ENCODE data around the gene USP10. TPM values are rescaled to one million over a fixed set of nuclear protein-coding genes. Genes with fewer than 3 reads are reported as not detected.
A peak's percentile ranks its signal among the peaks of the same experiment; 100 is the strongest.

The USP10 gene
- total RNA-seq, 1 donor from 2014 or later = 107 TPM

DNA sequence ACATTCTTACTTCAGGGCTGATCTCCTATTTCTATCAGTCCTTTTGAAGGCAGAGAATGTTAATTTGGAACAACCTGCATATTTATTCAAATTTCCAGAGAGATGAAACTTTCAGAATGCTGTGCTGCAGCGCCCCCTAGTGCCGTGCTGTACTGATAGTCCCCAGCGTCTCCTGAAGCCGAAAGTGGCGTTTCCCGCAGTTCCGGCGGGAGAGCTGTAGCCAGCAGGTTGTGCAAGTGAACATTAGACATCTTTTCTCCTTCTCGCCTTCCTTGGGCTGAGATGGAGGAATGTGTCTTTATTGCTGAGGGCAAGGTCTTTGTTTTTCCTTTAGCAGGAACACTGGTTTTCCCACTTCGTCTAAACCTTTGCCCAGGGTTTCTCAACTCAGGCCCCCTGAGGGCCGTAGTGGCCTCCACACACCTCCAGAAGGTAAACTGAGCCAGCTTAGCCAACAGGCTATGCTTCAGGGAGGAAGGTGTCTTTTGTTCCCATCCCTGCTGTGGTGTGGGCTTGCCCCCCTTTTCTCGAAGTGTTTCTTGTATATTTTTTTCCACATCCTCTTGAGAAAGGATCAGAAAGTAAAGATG, 26.4 kb downstream of the USP10 start:
- Histone ChIP-seq H3K36me3 (ENCODE audit: insufficient read depth, low read length) (no peaks in the 10 kb centered on the region), H3K79me2 (ENCODE audit: insufficient read depth, low read length) (peaks cover 90% of the 10 kb centered on the region), H3K4me2 (ENCODE audit: low read length) (peak overlapping the region; percentile 30), H3K4me3 (ENCODE audit: insufficient read depth, low read depth, low read length) (no peak overlapping the region), H4K20me1 (ENCODE audit: insufficient read depth, low read length) (peaks cover 62% of the 10 kb centered on the region), H3K27ac (ENCODE audit: low read depth, low read length) (no peak overlapping the region), H3K9me3 (ENCODE audit: insufficient read depth, low read depth, low read length) (no peaks in the 10 kb centered on the region), H2AFZ (ENCODE audit: low read depth, low read length) (no peak overlapping the region), H3K27me3 (ENCODE audit: insufficient read depth, low read length) (no peaks in the 10 kb centered on the region), H3K9ac (ENCODE audit: low read length) (no peak overlapping the region), H3K4me1 (ENCODE audit: insufficient read depth, low read length) (peaks cover 20% of the 10 kb centered on the region)
- DNase-seq (ENCODE audit: low read depth) (peak; percentile 52), FAIRE-seq (no peak)
- Mint-ChIP-seq H3K4me3 (ENCODE audit: unreplicated experiment) (no peak overlapping the region), H3K27ac (ENCODE audit: unreplicated experiment) (peak overlapping the region; percentile 63), H3K4me1 (ENCODE audit: low read depth, unreplicated experiment) (peaks cover 44% of the 10 kb centered on the region), H3K9me3 (ENCODE audit: unreplicated experiment) (no peaks in the 10 kb centered on the region), H3K27me3 (ENCODE audit: low read depth, unreplicated experiment) (no peaks in the 10 kb centered on the region), H3K36me3 (ENCODE audit: low read depth, unreplicated experiment) (peaks cover 1% of the 10 kb centered on the region)
- TF ChIP-seq, protein P1, sequence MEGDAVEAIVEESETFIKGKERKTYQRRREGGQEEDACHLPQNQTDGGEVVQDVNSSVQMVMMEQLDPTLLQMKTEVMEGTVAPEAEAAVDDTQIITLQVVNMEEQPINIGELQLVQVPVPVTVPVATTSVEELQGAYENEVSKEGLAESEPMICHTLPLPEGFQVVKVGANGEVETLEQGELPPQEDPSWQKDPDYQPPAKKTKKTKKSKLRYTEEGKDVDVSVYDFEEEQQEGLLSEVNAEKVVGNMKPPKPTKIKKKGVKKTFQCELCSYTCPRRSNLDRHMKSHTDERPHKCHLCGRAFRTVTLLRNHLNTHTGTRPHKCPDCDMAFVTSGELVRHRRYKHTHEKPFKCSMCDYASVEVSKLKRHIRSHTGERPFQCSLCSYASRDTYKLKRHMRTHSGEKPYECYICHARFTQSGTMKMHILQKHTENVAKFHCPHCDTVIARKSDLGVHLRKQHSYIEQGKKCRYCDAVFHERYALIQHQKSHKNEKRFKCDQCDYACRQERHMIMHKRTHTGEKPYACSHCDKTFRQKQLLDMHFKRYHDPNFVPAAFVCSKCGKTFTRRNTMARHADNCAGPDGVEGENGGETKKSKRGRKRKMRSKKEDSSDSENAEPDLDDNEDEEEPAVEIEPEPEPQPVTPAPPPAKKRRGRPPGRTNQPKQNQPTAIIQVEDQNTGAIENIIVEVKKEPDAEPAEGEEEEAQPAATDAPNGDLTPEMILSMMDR (IDR thresholded peaks at IDR 0.05; ENCODE audit: insufficient read depth, low read depth, low read length) = peak; percentile 97
- no peak for TF ChIP-seq EZH2 (IDR thresholded peaks at IDR 0.05; ENCODE audit: insufficient read depth, low read length)

DNA sequence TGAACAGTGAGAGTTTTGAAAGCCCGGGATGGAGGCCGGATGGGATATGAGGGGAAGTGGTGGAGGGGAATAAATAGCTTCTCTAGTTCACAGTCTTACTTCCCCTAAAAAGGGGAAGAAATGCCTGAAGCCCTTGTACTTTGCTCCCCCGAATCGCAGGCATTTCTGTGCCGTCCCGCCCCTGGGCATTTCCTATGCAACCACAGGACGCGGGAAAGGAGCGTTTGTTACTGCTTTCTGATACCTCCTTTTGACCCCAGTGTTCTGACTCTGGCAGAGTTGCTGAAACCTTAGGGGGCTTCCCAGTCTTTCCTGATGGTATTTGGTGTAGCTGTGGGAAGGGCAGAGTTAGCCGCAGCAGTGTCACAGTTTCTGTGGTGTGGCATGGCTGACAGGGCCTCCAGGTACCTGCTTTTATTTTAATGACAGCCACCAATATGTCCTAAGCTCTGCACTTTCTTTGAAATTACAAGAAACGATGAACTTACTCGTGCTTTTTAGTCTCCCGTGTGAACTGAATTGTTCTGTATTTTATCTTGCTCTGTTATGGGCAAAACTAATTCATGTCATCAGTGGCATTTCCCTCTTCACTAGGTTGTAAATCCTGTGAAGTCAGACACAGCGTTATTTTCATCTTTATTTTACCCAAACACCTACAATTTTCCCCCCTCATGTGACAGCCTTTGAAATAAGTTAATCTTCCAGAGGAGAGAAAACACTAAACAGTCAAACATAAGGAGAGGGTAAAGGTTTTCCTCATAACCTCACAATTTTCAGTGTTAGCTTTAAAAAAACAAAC, 27.1 kb downstream of the USP10 start:
- Histone ChIP-seq H2AFZ (ENCODE audit: low read depth, low read length) (no peak overlapping the region), H3K36me3 (ENCODE audit: insufficient read depth, low read length) (no peaks in the 10 kb centered on the region), H3K79me2 (ENCODE audit: insufficient read depth, low read length) (peaks cover 90% of the 10 kb centered on the region), H3K27ac (ENCODE audit: low read depth, low read length) (no peak overlapping the region), H3K27me3 (ENCODE audit: insufficient read depth, low read length) (no peaks in the 10 kb centered on the region), H4K20me1 (ENCODE audit: insufficient read depth, low read length) (peaks cover 55% of the 10 kb centered on the region), H3K4me2 (ENCODE audit: low read length) (peak overlapping the region; percentile 30), H3K9ac (ENCODE audit: low read length) (no peak overlapping the region), H3K4me3 (ENCODE audit: insufficient read depth, low read depth, low read length) (no peak overlapping the region), H3K9me3 (ENCODE audit: insufficient read depth, low read depth, low read length) (no peaks in the 10 kb centered on the region), H3K4me1 (ENCODE audit: insufficient read depth, low read length) (peaks cover 25% of the 10 kb centered on the region)
- TF ChIP-seq EZH2 (IDR thresholded peaks at IDR 0.05; ENCODE audit: insufficient read depth, low read length) = no peak
- TF ChIP-seq, protein P1 (IDR thresholded peaks at IDR 0.05; ENCODE audit: insufficient read depth, low read depth, low read length) = no peak
- H3K27ac Mint-ChIP-seq (ENCODE audit: unreplicated experiment) = no peak overlapping the region
- no peak for DNase-seq (ENCODE audit: low read depth)
- H3K27me3 Mint-ChIP-seq (ENCODE audit: low read depth, unreplicated experiment) = no peaks in the 10 kb centered on the region
- no peak for FAIRE-seq
- no peaks in the 10 kb centered on the region for H3K36me3 Mint-ChIP-seq (ENCODE audit: low read depth, unreplicated experiment)
- H3K9me3 Mint-ChIP-seq (ENCODE audit: unreplicated experiment) = no peaks in the 10 kb centered on the region
- H3K4me3 Mint-ChIP-seq (ENCODE audit: unreplicated experiment) = no peak overlapping the region
- peaks cover 51% of the 10 kb centered on the region for H3K4me1 Mint-ChIP-seq (ENCODE audit: low read depth, unreplicated experiment)
